Mesendoderm (in vitro differentiated cells): ENCODE results near the gene LRCH1.

Source experiments
- DNase-seq: peaks from one replicate; pipeline ENCODE4 v3.0.0; 2013
- H2AK5ac ChIP-seq: 2 replicates; pipeline ENCODE4 v1.6.1; 2013; ENCODE audit warnings: low read length, inconsistent platforms
- H2BK120ac ChIP-seq: 2 replicates; pipeline ENCODE4 v1.6.1; 2013; ENCODE audit warnings: low read depth, mild to moderate bottlenecking, low read length, moderate library complexity, mixed read lengths
- H2BK15ac ChIP-seq: replicated peaks from 2 replicates; pipeline ENCODE4 v1.6.1; 2013; ENCODE audit warnings: low read depth, mild to moderate bottlenecking, moderate library complexity
- H2BK5ac ChIP-seq: 2 replicates; pipeline ENCODE4 v1.6.1; 2013; ENCODE audit warnings: low read length, inconsistent platforms
- H3K18ac ChIP-seq: 2 replicates; pipeline ENCODE4 v1.6.1; 2013; ENCODE audit warnings: mild to moderate bottlenecking, low read length, mixed read lengths
- H3K23ac ChIP-seq: one replicate; pipeline ENCODE4 v1.6.1; 2013; ENCODE audit warnings: low read length
- H3K27ac ChIP-seq: 2 replicates; pipeline ENCODE4 v1.5.1; 2013; ENCODE audit warnings: low read depth, mild to moderate bottlenecking, inconsistent platforms, low read length, moderate library complexity
- H3K27me3 ChIP-seq: 2 replicates; pipeline ENCODE4 v1.6.1; 2013; ENCODE audit warnings: low read length, control low read depth, mild to moderate bottlenecking, inconsistent platforms; ENCODE audit not compliant: insufficient read depth, poor library complexity
- H3K36me3 ChIP-seq: 2 replicates; pipeline ENCODE4 v1.6.1; 2013; ENCODE audit warnings: low read length, inconsistent platforms; ENCODE audit not compliant: control insufficient read depth, insufficient read depth
- H3K4ac ChIP-seq: one replicate; pipeline ENCODE4 v1.6.1; 2013; ENCODE audit warnings: low read depth, mild to moderate bottlenecking, low read length, moderate library complexity
- H3K4me1 ChIP-seq: 2 replicates; pipeline ENCODE4 v1.6.1; 2013; ENCODE audit warnings: low read depth, low read length, inconsistent platforms; ENCODE audit not compliant: control insufficient read depth
- H3K4me2 ChIP-seq: 2 replicates; pipeline ENCODE4 v1.6.1; 2013; ENCODE audit warnings: low read length
- H3K4me3 ChIP-seq: 2 replicates; pipeline ENCODE4 v1.5.1; 2013; ENCODE audit warnings: mild to moderate bottlenecking, low read length
- H3K56ac ChIP-seq: one replicate; pipeline ENCODE4 v1.6.1; 2013; ENCODE audit warnings: low read length
- H3K79me1 ChIP-seq: 2 replicates; pipeline ENCODE4 v1.6.1; 2013; ENCODE audit warnings: low read length, inconsistent platforms
- H3K79me2 ChIP-seq: 2 replicates; pipeline ENCODE4 v1.6.1; 2013; ENCODE audit warnings: mild to moderate bottlenecking, low read length; ENCODE audit not compliant: control insufficient read depth, insufficient read depth
- H3K9ac ChIP-seq: 2 replicates; pipeline ENCODE4 v1.6.1; 2013; ENCODE audit warnings: low read length, inconsistent platforms
- H4K5ac ChIP-seq: one replicate; pipeline ENCODE4 v1.6.1; 2013; ENCODE audit warnings: low read length
- H4K8ac ChIP-seq: one replicate; pipeline ENCODE4 v1.6.1; 2013; ENCODE audit warnings: low read depth, mild to moderate bottlenecking, control low read depth, low read length, moderate library complexity
- WGBS: extraction: QIAGEN DNeasy Blood & Tissue Kit; methylation state at CpG from one replicate; pipeline ENCODE4 v1.1.7; 2013; ENCODE audit warnings: low lambda C conversion rate, missing lambda C conversion rate; ENCODE audit not compliant: insufficient coverage; ENCODE audit errors: extremely low coverage; 5-methylcytosine and 5-hydroxymethylcytosine counted together

Gene LRCH1

GRCh38 chr13:46617885-46618284 is 64.9 kb downstream of the LRCH1 start:
- Histone ChIP-seq H3K9ac (no peak overlapping the region), H3K4me2 (no peak overlapping the region), H3K4me3 (no peak overlapping the region), H3K79me1 (peaks cover 12% of the 10 kb centered on the region), H3K56ac (no peak overlapping the region), H3K23ac (no peak overlapping the region), H3K27ac (no peak overlapping the region), H4K5ac (no peak overlapping the region), H3K27me3 (no peaks in the 10 kb centered on the region), H2AK5ac (no peak overlapping the region), H2BK5ac (no peak overlapping the region), H3K4me1 (peaks cover 5% of the 10 kb centered on the region), H2BK120ac (no peak overlapping the region), H4K8ac (no peak overlapping the region), H3K4ac (no peak overlapping the region), H3K79me2 (peaks cover 14% of the 10 kb centered on the region), H2BK15ac (no peak overlapping the region), H3K18ac (no peak overlapping the region), H3K36me3 (no peaks in the 10 kb centered on the region)
- WGBS = no CpG with 5 or more reads among the region's 5 CpGs
- DNase-seq = no peak

GRCh38 chr13:46618694-46619254 is 65.8 kb downstream of the LRCH1 start:
- H3K56ac ChIP-seq = no peak overlapping the region
- H2AK5ac ChIP-seq = no peak overlapping the region
- no peak overlapping the region for H3K18ac ChIP-seq
- H3K9ac ChIP-seq = no peak overlapping the region
- H4K5ac ChIP-seq = no peak overlapping the region
- no peak overlapping the region for H4K8ac ChIP-seq
- H3K4me1 ChIP-seq = peaks cover 5% of the 10 kb centered on the region
- no peak overlapping the region for H3K23ac ChIP-seq
- H2BK5ac ChIP-seq = no peak overlapping the region
- H3K4me3 ChIP-seq = no peak overlapping the region
- DNase-seq = no peak
- no peak overlapping the region for H3K4ac ChIP-seq
- H3K79me2 ChIP-seq = peaks cover 15% of the 10 kb centered on the region
- H3K27ac ChIP-seq = no peak overlapping the region
- H3K4me2 ChIP-seq = no peak overlapping the region
- peaks cover 12% of the 10 kb centered on the region for H3K79me1 ChIP-seq
- H2BK120ac ChIP-seq = no peak overlapping the region
- H3K36me3 ChIP-seq = no peaks in the 10 kb centered on the region
- no peaks in the 10 kb centered on the region for H3K27me3 ChIP-seq
- no peak overlapping the region for H2BK15ac ChIP-seq
- no CpG with 5 or more reads among the region's 3 CpGs for WGBS

GRCh38 chr13:46620029-46620428 is 67.1 kb downstream of the LRCH1 start:
- Histone ChIP-seq H2BK15ac (no peak overlapping the region), H3K79me1 (peaks cover 14% of the 10 kb centered on the region), H3K4me2 (no peak overlapping the region), H2BK5ac (no peak overlapping the region), H4K5ac (no peak overlapping the region), H3K4ac (no peak overlapping the region), H4K8ac (no peak overlapping the region), H3K4me1 (peaks cover 5% of the 10 kb centered on the region), H3K79me2 (peaks cover 17% of the 10 kb centered on the region), H3K56ac (no peak overlapping the region), H2BK120ac (no peak overlapping the region), H3K18ac (no peak overlapping the region), H3K4me3 (no peak overlapping the region), H3K23ac (no peak overlapping the region), H3K27ac (no peak overlapping the region), H3K27me3 (no peaks in the 10 kb centered on the region), H3K36me3 (no peaks in the 10 kb centered on the region), H3K9ac (no peak overlapping the region), H2AK5ac (no peak overlapping the region)
- peak; percentile 56 for DNase-seq
- WGBS = 100% methylated on average over 2 of the region's 5 CpGs

GRCh38 chr13:46620471-46620870 is 67.5 kb downstream of the LRCH1 start:
- no CpG with 5 or more reads among the region's 2 CpGs for WGBS
- Histone ChIP-seq H3K4me2 (no peak overlapping the region), H3K79me2 (peaks cover 16% of the 10 kb centered on the region), H3K4ac (no peak overlapping the region), H3K36me3 (no peaks in the 10 kb centered on the region), H3K23ac (no peak overlapping the region), H3K27ac (no peak overlapping the region), H3K79me1 (peaks cover 9% of the 10 kb centered on the region), H3K4me3 (no peak overlapping the region), H3K27me3 (no peaks in the 10 kb centered on the region), H2BK5ac (no peak overlapping the region), H4K8ac (no peak overlapping the region), H3K18ac (no peak overlapping the region), H3K4me1 (peaks cover 5% of the 10 kb centered on the region), H3K56ac (no peak overlapping the region), H4K5ac (no peak overlapping the region), H2BK15ac (no peak overlapping the region), H2AK5ac (no peak overlapping the region), H2BK120ac (no peak overlapping the region), H3K9ac (no peak overlapping the region)
- no peak for DNase-seq

GRCh38 chr13:46621133-46621532 is 68.2 kb downstream of the LRCH1 start:
- no peak overlapping the region for H2BK120ac ChIP-seq
- H3K4me3 ChIP-seq = no peak overlapping the region
- no peak overlapping the region for H3K4ac ChIP-seq
- H3K4me1 ChIP-seq = peaks cover 5% of the 10 kb centered on the region
- H3K18ac ChIP-seq = no peak overlapping the region
- H4K5ac ChIP-seq = no peak overlapping the region
- no peak overlapping the region for H4K8ac ChIP-seq
- no peaks in the 10 kb centered on the region for H3K36me3 ChIP-seq
- no peak overlapping the region for H2AK5ac ChIP-seq
- H3K56ac ChIP-seq = no peak overlapping the region
- DNase-seq = no peak
- H3K79me2 ChIP-seq = peaks cover 14% of the 10 kb centered on the region
- H3K9ac ChIP-seq = no peak overlapping the region
- H2BK5ac ChIP-seq = no peak overlapping the region
- no peaks in the 10 kb centered on the region for H3K27me3 ChIP-seq
- no peak overlapping the region for H3K27ac ChIP-seq
- no CpG with 5 or more reads among the region's 2 CpGs for WGBS
- no peak overlapping the region for H3K4me2 ChIP-seq
- H3K23ac ChIP-seq = no peak overlapping the region
- no peak overlapping the region for H2BK15ac ChIP-seq
- peaks cover 9% of the 10 kb centered on the region for H3K79me1 ChIP-seq
